Activated B cell treated with CpG ODN at 0.5 μM for 24 hours (primary cell): Measurements from ENCODE around the gene ARHGAP24. TPM values are rescaled to one million over a fixed set of nuclear protein-coding genes. Genes with fewer than 3 reads are reported as not detected.

ENCODE experiments used
- ATAC-seq: fragments of 200-7000 bp; cut with Tn5 transposase; one replicate; pipeline ENCODE4 v1.10.0; 2021; ENCODE audit warnings: low read depth, mild to moderate bottlenecking, moderate library complexity
- CTCF ChIA-PET: fragments of 350-600 bp; sonication (Branson Sonifier 250); formaldehyde crosslinking; loops from one replicate; lab custom pipeline; 2021; ENCODE audit warnings: antibody characterized with exemption; lab: Charles Lee
- POLR2A ChIA-PET: fragments of 350-600 bp; sonication (Branson Sonifier 250); formaldehyde crosslinking; loops from one replicate; lab custom pipeline; 2021; ENCODE audit warnings: antibody characterized with exemption; lab: Charles Lee
- DNase-seq: peaks from one replicate; pipeline ENCODE4 v3.0.0; 2022
- H3K27ac Mint-ChIP-seq: one replicate; pipeline ENCODE4 v1.8.0; 2020; ENCODE audit warnings: mixed read lengths
- H3K27me3 Mint-ChIP-seq: one replicate; pipeline ENCODE4 v1.8.0; 2021; ENCODE audit warnings: mixed read lengths
- H3K36me3 Mint-ChIP-seq: one replicate; pipeline ENCODE4 v1.8.0; 2021; ENCODE audit warnings: low read depth, mixed read lengths
- H3K4me1 Mint-ChIP-seq: one replicate; pipeline ENCODE4 v1.8.0; 2021; ENCODE audit warnings: mixed read lengths
- H3K4me3 Mint-ChIP-seq: one replicate; pipeline ENCODE4 v1.8.0; 2020; ENCODE audit warnings: mild to moderate bottlenecking, mixed read lengths
- H3K9me3 Mint-ChIP-seq: one replicate; pipeline ENCODE4 v1.8.0; 2020; ENCODE audit warnings: mixed read lengths
- CTCF ChIP-seq: fragments of 200-600 bp; IDR thresholded peaks from one replicate; pipeline ENCODE4 v1.8.0; 2022; ENCODE audit warnings: antibody characterized with exemption, mild to moderate bottlenecking
- intact Hi-C: fragments of 100-400 bp; cut with micrococcal nuclease; formaldehyde crosslinking; loops from one replicate; pipeline ENCODE4 v1.15.1; 2024
- total RNA-seq: library from RNA; stranded (reverse); gene quantifications from 2 replicates; pipeline ENCODE4 v1.2.3, GENCODE V29; 2022

Gene ARHGAP24
- total RNA-seq, 1 donor from 2014 or later: 231 TPM

GRCh38 chr4:85520765-85521749, 46.1 kb downstream of the ARHGAP24 start:
- Mint-ChIP-seq H3K27ac (peak overlapping the region; percentile 65), H3K27me3 (no peaks in the 10 kb centered on the region), H3K36me3 (peaks cover 16% of the 10 kb centered on the region), H3K4me3 (peak overlapping the region; percentile 1), H3K9me3 (no peaks in the 10 kb centered on the region), H3K4me1 (peaks cover 51% of the 10 kb centered on the region)
- ChIA-PET POLR2A (interaction anchor here (1.0 to 1.4 kb wide), 2 partner anchors 23 to 46 kb away, joined by 3 read pairs; partner anchors contain the start of gene ARHGAP24), CTCF (no interaction called here)
- intact Hi-C loops: loop anchor here (2.0 to 5.0 kb wide), 2 partner anchors 22 to 36 kb away; no protein-coding TSS in a partner anchor
- peak; percentile 72 for ATAC-seq
- no peak for DNase-seq
- no peak for TF ChIP-seq CTCF

- no peaks in the 10 kb centered on the region for H3K27me3 Mint-ChIP-seq
- no peak for TF ChIP-seq CTCF
- CTCF ChIA-PET: no interaction called here
- POLR2A ChIA-PET: interaction anchor here (0.6 to 1.4 kb wide), 2 partner anchors 47 to 1868 kb away, joined by 3 to 4 read pairs; partner anchors contain the start of genes ARHGAP24 and HSD17B11
- peaks cover 57% of the 10 kb centered on the region for H3K4me1 Mint-ChIP-seq
- intact Hi-C loops: loop anchor here (2.0 to 5.0 kb wide), 2 partner anchors 15 to 35 kb away; no protein-coding TSS in a partner anchor
- H3K9me3 Mint-ChIP-seq: no peaks in the 10 kb centered on the region
- ATAC-seq (no peak), DNase-seq (no peak)
- H3K4me3 Mint-ChIP-seq: no peak overlapping the region
- peaks cover 16% of the 10 kb centered on the region for H3K36me3 Mint-ChIP-seq
- no peak overlapping the region for H3K27ac Mint-ChIP-seq
Observed at GRCh38 chr4:85522277-85522676, 47.3 kb downstream of the ARHGAP24 start.

- no peak for ATAC-seq
- Mint-ChIP-seq H3K27me3 (no peaks in the 10 kb centered on the region), H3K4me1 (peaks cover 62% of the 10 kb centered on the region), H3K27ac (no peak overlapping the region), H3K36me3 (peaks cover 20% of the 10 kb centered on the region), H3K9me3 (no peaks in the 10 kb centered on the region), H3K4me3 (no peak overlapping the region)
- DNase-seq: no peak
- CTCF ChIA-PET: no interaction called here
- intact Hi-C loops: loop anchor here (2.0 to 5.0 kb wide), 2 partner anchors 14 to 34 kb away; no protein-coding TSS in a partner anchor
- POLR2A ChIA-PET: no interaction called here
- TF ChIP-seq CTCF: no peak
Observed at GRCh38 chr4:85522836-85523235, 47.9 kb downstream of the ARHGAP24 start.

- Mint-ChIP-seq H3K4me3 (no peak overlapping the region), H3K36me3 (peaks cover 8% of the 10 kb centered on the region), H3K27ac (peak overlapping the region; percentile 14), H3K4me1 (peaks cover 49% of the 10 kb centered on the region), H3K9me3 (no peaks in the 10 kb centered on the region), H3K27me3 (no peaks in the 10 kb centered on the region)
- POLR2A ChIA-PET: no interaction called here
- no peak for ATAC-seq
- CTCF ChIA-PET: no interaction called here
- DNase-seq: no peak
- intact Hi-C loops: no loop called here
- no peak for TF ChIP-seq CTCF
Observed at GRCh38 chr4:85527815-85528214, 52.9 kb downstream of the ARHGAP24 start.
